Body of pancreas (tissue), 4 donors: ENCODE data around the gene ABCA10.

Source experiments
- CTCF ChIP-seq, 7 experiments: fragments of 450-650 bp in 4 of 7; fragments of 200-600 bp in 3 of 7; sonication (generic) in 3 of 7; IDR thresholded peaks; one replicate each; pipeline ENCODE4 v1.5.1; 2016 to 2019; ENCODE audit warnings: antibody characterized with exemption in 7 of 7
- POLR2A ChIP-seq, 3 donors: fragments of 450-650 bp; IDR thresholded peaks; one replicate each; pipeline ENCODE4 v1.6.1; 2016; ENCODE audit warnings: antibody characterized with exemption in 3 of 3, mild to moderate bottlenecking in 2 of 3

GRCh38 chr17:69159418-69159817 lies 69.2 kb downstream of the ABCA10 start:
- TF ChIP-seq CTCF (IDR thresholded peaks at IDR 0.05) (no peak), POLR2A (IDR thresholded peaks at IDR 0.05) (no peak)
